HUES64 (cell line): ENCODE measurements around the gene AHSG.

Experiments used
- H3K27ac ChIP-seq: 2 replicates; pipeline ENCODE4 v1.7.0; 2013; ENCODE audit warnings: low read depth, low read length, inconsistent platforms
- H3K27me3 ChIP-seq: 2 replicates; pipeline ENCODE4 v1.6.1; 2013; ENCODE audit warnings: mild to moderate bottlenecking, low read length; ENCODE audit not compliant: insufficient read depth
- H3K36me3 ChIP-seq: 2 replicates; pipeline ENCODE4 v1.6.1; 2013; ENCODE audit warnings: mild to moderate bottlenecking, low read length; ENCODE audit not compliant: insufficient read depth
- H3K4me1 ChIP-seq: 2 replicates; pipeline ENCODE4 v1.6.1; 2013; ENCODE audit warnings: mild to moderate bottlenecking, low read length, moderate library complexity; ENCODE audit not compliant: insufficient read depth
- H3K4me3 ChIP-seq: 2 replicates; pipeline ENCODE4 v1.5.1; 2013; ENCODE audit warnings: mild to moderate bottlenecking, low read length, moderate library complexity
- H3K9ac ChIP-seq: 2 replicates; pipeline ENCODE4 v1.6.1; 2013; ENCODE audit warnings: mild to moderate bottlenecking, low read depth, low read length
- H3K9me3 ChIP-seq: 2 replicates; pipeline ENCODE4 v1.6.1; 2013; ENCODE audit warnings: low read depth, low read length; ENCODE audit not compliant: insufficient read depth
- WGBS: fragments of 150-250, 120-280 bp; methylation state at CpG from one replicate; pipeline ENCODE4 v1.1.7; 2013; ENCODE audit warnings: missing lambda C conversion rate; 5-methylcytosine and 5-hydroxymethylcytosine counted together

Gene AHSG

DNA sequence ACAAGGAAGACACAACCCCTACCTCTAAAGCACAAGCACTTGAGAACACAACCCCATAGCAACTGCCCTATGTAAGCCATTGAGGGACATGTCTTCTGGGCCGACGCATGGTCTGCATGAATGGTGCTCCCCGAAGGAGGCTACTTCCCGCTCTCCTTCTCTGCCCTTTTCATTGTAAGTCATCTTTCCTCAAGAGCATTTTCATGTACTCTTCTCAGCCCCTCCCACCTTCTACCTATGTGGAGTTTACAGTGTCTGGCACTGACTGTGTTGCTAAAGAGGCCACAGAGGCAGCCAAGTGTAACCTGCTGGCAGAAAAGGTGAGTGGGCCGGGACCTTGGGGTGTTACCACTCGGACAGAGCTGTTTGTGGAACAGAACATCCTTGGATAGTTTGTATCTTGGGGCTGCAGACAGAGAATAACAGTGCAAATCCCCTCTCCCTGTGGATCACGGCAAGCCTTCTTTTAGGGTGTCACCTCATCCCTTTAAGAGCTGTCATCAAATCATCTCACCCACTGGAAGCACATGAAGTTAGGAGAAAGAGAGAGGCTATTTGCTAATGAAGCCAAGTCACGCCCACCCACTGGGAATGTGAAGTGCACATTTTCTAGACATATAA, 5.6 kb downstream of the AHSG start:
- Histone ChIP-seq H3K9me3 (no peaks in the 10 kb centered on the region), H3K4me3 (no peak overlapping the region), H3K27me3 (peaks cover 14% of the 10 kb centered on the region), H3K36me3 (no peaks in the 10 kb centered on the region), H3K4me1 (peaks cover 9% of the 10 kb centered on the region), H3K9ac (no peak overlapping the region), H3K27ac (no peak overlapping the region)
- WGBS, result 92% methylated on average over 8 of the region's 8 CpGs

DNA sequence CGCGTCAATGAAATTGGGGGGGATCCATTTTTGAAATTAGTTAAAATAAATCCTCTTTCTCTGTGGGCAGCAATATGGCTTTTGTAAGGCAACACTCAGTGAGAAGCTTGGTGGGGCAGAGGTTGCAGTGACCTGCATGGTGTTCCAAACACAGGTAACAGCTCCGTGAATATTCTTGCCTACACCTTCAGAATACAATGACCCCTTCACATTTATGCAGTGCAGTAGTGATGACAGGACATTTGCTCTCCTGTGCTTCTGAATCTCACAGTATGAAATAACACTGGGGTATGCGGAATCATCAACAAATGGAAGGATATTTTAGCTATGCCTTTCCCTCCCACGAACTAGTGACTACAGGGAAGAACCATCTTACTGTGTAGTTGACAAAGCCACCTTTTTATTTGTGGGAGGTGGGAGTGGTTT, 6.9 kb downstream of the AHSG start:
- Histone ChIP-seq H3K4me1 (peaks cover 9% of the 10 kb centered on the region), H3K4me3 (no peak overlapping the region), H3K9me3 (no peaks in the 10 kb centered on the region), H3K27me3 (peaks cover 14% of the 10 kb centered on the region), H3K27ac (no peak overlapping the region), H3K36me3 (no peaks in the 10 kb centered on the region), H3K9ac (no peak overlapping the region)
- WGBS, result 98% methylated on average over 5 of the region's 5 CpGs

DNA sequence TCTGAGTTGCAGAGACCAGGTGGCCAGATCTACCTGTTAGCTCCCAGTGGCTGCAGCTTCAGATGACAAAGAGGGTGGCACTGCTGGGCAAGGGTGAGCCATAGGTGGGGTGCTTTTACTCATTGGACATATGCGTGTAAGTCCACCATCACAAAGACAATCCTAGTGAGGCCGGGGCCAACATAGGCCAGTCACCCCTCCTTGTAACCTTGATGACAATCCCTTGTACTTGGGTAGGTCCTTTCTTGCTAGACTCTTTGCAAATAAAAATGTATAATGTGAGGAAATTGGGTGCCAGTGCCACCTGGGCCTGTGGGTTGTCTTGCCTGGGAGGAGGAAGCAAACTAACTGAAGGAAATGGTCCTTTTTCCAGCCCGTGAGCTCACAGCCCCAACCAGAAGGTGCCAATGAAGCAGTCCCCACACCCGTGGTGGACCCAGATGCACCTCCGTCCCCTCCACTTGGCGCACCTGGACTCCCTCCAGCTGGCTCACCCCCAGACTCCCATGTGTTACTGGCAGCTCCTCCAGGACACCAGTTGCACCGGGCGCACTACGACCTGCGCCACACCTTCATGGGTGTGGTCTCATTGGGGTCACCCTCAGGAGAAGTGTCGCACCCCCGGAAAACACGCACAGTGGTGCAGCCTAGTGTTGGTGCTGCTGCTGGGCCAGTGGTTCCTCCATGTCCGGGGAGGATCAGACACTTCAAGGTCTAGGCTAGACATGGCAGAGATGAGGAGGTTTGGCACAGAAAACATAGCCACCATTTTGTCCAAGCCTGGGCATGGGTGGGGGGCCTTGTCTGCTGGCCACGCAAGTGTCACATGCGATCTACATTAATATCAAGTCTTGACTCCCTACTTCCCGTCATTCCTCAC, 7.6 kb downstream of the AHSG start:
- H3K27ac ChIP-seq, result no peak overlapping the region
- no peak overlapping the region for H3K9ac ChIP-seq
- H3K4me1 ChIP-seq, result peaks cover 4% of the 10 kb centered on the region; the same call in 1 of the 2 replicates
- 95% methylated on average over 17 of the region's 17 CpGs for WGBS
- no peaks in the 10 kb centered on the region for H3K9me3 ChIP-seq
- H3K36me3 ChIP-seq, result no peaks in the 10 kb centered on the region
- peaks cover 14% of the 10 kb centered on the region for H3K27me3 ChIP-seq
- no peak overlapping the region for H3K4me3 ChIP-seq

DNA sequence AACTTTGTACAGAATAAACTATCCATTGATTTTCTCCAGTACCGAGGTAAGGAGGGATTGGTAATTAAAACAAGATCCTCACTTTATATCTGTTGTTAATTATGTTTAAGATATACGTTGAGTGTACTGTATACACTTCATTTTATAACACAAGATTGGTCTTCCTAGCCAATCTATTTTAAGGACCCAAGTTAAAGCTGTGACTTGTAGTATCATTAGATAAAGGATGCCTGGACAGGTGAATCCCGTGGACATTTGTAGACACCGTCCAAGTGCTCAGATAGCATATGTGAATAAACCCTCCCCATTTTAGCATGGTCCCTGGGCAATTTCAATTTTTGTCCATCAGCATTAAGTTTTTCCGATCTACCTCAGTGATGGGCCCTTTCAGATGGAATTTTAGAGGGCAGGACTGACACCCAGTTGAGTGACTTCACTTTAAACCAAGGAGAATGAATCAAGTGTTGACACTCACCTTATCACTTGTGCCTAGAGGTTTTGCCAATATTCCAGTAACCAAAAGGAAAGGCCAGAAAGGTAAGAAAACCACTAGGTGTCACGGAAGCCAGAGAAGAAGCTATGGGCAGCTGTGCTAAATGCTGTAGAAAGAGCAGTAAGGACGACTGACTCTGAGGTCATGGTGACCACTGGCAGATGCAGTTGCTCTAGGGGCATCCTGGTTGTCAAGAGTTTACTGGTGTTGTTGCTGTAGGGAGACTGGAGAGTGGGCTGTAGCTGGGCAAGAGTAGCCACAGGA, 9.2 kb downstream of the AHSG start:
- Histone ChIP-seq H3K9ac (no peak overlapping the region), H3K4me3 (no peak overlapping the region), H3K36me3 (no peaks in the 10 kb centered on the region), H3K27ac (no peak overlapping the region), H3K4me1 (0 out of 2 replicates have a peak, but pooled peaks cover 3% of the 10 kb centered on the region), H3K9me3 (no peaks in the 10 kb centered on the region), H3K27me3 (peaks cover 14% of the 10 kb centered on the region)
- 87% methylated on average over 6 of the region's 7 CpGs for WGBS

DNA sequence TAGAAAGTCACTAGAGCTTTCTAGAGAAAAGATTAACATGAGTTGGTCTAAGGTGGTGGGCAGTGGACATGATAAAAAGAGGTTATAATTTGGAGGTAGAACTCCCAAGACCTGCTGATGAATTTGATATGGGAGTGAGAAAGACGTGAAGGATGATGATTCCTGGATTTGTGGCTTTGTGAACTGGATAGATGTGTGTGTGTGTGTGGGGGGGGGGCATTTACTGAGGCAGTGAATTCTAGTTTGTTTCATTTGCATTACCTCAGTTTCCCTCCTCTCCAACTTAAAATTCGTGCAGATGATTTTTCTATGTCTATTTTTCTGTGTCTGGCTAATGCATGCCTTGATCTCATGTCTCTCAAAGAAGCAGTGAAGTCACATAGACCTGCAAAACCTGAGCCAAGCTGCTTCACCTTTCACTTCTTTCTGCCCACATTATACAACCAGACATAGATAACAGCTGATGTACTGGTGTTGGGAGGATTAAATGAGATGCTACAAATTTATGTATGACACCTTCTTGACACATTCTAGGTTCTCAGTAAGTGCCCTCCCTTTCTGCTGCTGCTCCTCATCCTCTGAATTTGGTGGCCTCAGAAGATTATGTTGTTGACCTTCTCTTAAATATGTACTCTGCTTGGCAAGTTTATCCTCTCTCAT, 9.9 kb downstream of the AHSG start:
- WGBS, result 46% methylated on average over 2 of the region's 2 CpGs
- Histone ChIP-seq H3K9ac (no peak overlapping the region), H3K27ac (no peak overlapping the region), H3K4me3 (no peak overlapping the region), H3K36me3 (no peaks in the 10 kb centered on the region), H3K4me1 (no peaks in the 10 kb centered on the region), H3K27me3 (peaks cover 7% of the 10 kb centered on the region; the same call in 1 of the 2 replicates), H3K9me3 (no peaks in the 10 kb centered on the region)

DNA sequence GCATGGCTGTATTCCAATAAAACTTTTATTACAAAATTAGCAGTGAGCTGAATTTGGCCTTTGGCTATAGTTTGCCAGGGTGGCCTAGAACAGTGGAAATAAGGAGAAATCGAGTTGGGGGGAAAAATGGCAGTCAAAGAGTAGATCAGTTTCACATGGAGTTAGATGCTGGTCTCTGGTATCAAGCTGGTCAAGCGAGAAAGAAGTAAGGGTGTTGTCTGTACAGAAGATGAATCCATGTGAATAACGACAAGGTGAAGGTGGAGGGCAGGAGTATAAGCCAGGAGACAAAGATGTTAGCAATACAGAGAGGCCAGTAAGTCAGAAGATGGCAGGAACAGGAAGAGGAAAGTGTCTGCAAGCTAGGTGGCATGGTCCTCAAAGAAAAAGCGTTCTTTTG, 11.7 kb downstream of the AHSG start:
- Histone ChIP-seq H3K4me1 (no peaks in the 10 kb centered on the region), H3K27me3 (no peaks in the 10 kb centered on the region), H3K4me3 (no peak overlapping the region), H3K9me3 (no peaks in the 10 kb centered on the region), H3K27ac (no peak overlapping the region), H3K9ac (no peak overlapping the region), H3K36me3 (no peaks in the 10 kb centered on the region)
- WGBS, result 90% methylated on average over 4 of the region's 4 CpGs

DNA sequence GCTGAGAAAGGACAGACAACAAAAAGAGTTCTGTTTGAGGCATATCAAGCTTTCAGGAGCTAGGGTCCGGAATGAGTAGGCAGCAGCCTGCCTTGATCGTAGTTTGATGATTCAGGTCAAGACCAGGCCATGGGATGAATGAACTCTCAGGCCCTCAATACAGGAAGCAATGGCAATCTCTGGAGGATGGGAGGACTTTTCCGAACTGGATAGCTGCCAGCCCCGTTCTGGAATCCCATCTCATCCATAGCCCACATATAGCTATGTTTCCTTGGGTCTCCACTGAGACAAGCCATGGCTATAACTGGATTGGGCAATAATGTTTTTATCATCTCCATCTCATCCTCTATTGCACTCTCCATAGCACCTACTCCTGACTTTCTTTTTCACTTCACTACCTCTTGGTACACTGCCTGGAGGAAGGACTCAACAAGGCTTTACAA, 12.8 kb downstream of the AHSG start:
- no peaks in the 10 kb centered on the region for H3K27me3 ChIP-seq
- 92% methylated on average over 4 of the region's 4 CpGs for WGBS

DNA sequence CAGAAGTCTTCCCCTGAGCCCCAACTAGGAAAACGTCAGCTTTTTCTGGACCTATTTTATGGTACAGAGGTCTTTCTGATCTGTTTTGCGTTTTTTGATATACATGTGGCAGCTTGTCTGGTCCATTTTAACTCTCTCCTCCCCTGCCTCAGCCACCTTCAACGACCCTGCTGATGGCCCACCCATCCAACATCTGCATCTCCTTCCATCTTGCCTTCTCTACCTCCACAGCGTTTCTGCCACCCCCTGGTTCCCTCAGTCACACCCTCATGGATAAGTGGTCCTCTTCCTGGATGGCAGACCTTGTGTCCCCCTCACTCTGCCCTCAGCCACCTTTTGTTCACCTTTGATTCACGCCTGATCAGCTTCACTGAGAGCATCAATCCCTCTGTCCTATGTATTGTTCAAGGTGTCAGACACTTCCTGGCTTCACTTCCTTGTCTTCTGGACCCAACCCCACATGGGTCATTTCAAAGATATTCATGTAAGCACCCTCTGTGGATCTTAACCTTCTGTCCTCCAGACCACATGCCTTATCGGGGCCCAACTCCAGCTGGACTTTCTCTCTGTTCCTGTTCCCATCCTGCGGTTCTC, 13.5 kb downstream of the AHSG start:
- Histone ChIP-seq H3K4me1 (no peaks in the 10 kb centered on the region), H3K9me3 (no peaks in the 10 kb centered on the region), H3K27me3 (no peaks in the 10 kb centered on the region), H3K27ac (no peak overlapping the region), H3K36me3 (no peaks in the 10 kb centered on the region), H3K9ac (no peak overlapping the region), H3K4me3 (no peak overlapping the region)
- WGBS, result 88% methylated on average over 7 of the region's 7 CpGs

More for the DNA sequence above, 12.8 kb downstream of the AHSG start:
- Histone ChIP-seq H3K9me3 (no peaks in the 10 kb centered on the region), H3K4me3 (no peak overlapping the region), H3K27ac (no peak overlapping the region), H3K9ac (no peak overlapping the region), H3K4me1 (no peaks in the 10 kb centered on the region), H3K36me3 (no peaks in the 10 kb centered on the region)

DNA sequence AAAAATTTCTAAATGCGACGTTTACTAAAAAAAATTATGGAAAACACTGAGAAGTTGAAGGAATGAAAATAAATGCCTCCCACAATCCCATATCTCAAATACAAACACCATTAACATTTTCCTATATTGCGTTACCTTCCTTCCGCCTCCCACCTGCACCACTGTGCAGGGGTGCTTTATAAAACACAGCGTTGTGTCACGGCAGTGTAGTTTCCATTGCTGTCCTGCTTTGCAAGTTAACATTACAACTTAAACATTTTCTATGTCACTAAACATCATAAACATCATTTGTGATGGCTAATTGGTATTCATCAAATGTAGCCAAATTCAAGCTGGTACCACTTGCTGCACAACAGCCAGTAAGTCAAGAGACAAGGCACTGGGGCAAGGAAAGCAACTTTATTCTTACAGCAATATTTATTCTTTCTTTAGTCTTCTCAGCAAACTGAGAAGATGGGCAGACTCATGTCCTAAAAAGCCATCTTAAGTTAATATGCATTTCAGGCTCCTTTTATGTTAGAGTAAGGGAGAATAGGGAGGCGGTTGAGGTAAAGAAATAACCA, 15.1 kb downstream of the AHSG start:
- Histone ChIP-seq H3K9ac (no peak overlapping the region), H3K36me3 (no peaks in the 10 kb centered on the region), H3K4me3 (no peak overlapping the region), H3K27ac (no peak overlapping the region), H3K4me1 (no peaks in the 10 kb centered on the region), H3K27me3 (no peaks in the 10 kb centered on the region), H3K9me3 (no peaks in the 10 kb centered on the region)
- 93% methylated on average over 6 of the region's 7 CpGs for WGBS

DNA sequence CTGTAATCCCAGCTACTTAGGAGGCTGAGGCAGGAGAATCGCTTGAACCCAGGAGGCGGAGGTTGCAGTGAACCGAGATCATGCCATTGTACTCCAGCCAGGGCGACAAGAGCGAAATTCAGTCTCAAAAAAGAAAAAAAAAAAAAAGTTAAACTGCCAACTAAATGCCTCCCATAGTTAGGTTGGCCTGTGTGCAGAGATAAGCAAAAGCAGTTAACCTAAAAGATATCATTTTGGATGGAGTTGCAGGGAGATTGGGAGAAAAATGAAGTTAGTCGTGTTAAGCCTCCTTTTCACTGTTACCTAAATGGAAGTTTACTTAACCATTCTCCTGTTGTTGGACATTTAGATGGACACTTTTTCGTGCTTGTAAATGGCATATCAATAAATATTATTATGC, 15.9 kb downstream of the AHSG start:
- H3K27ac ChIP-seq, result no peak overlapping the region
- no peaks in the 10 kb centered on the region for H3K36me3 ChIP-seq
- H3K9ac ChIP-seq, result no peak overlapping the region
- no peaks in the 10 kb centered on the region for H3K9me3 ChIP-seq
- H3K4me3 ChIP-seq, result no peak overlapping the region
- 93% methylated on average over 6 of the region's 7 CpGs for WGBS
- H3K27me3 ChIP-seq, result no peaks in the 10 kb centered on the region
- no peaks in the 10 kb centered on the region for H3K4me1 ChIP-seq
